LHCN-M2 (cell line): ENCODE results near the gene DFFB. TPM values are rescaled to one million over a fixed set of nuclear protein-coding genes. Genes with fewer than 3 reads are reported as not detected.
"Not testable (repeated sequence)": the region's sequence is repeated elsewhere in the genome, so short reads cannot be mapped to it uniquely, and the experiment has no call there.

Experiments used
- DNase-seq: peaks from one replicate; pipeline ENCODE4 v3.0.0-alpha.2; 2012; ENCODE audit warnings: low read depth
- polyA plus RNA-seq: library from polyadenylated mRNA; unstranded; fragments of >200 nt; gene quantifications from one replicate; pipeline ENCODE4 v1.2.1, GENCODE V29; 2012; ENCODE audit warnings: missing spikeins
- total RNA-seq: library from RNA; depleted of rRNA; stranded (reverse); fragments of >200 nt; gene quantifications from 2 replicates; pipeline ENCODE4 v1.2.3, GENCODE V29; 2014; rRNA removed

DFFB gene, protein sequence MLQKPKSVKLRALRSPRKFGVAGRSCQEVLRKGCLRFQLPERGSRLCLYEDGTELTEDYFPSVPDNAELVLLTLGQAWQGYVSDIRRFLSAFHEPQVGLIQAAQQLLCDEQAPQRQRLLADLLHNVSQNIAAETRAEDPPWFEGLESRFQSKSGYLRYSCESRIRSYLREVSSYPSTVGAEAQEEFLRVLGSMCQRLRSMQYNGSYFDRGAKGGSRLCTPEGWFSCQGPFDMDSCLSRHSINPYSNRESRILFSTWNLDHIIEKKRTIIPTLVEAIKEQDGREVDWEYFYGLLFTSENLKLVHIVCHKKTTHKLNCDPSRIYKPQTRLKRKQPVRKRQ
- 6.6 and 7.2 TPM in 2 replicates for total RNA-seq
- 2.0 TPM for polyA plus RNA-seq

DNA sequence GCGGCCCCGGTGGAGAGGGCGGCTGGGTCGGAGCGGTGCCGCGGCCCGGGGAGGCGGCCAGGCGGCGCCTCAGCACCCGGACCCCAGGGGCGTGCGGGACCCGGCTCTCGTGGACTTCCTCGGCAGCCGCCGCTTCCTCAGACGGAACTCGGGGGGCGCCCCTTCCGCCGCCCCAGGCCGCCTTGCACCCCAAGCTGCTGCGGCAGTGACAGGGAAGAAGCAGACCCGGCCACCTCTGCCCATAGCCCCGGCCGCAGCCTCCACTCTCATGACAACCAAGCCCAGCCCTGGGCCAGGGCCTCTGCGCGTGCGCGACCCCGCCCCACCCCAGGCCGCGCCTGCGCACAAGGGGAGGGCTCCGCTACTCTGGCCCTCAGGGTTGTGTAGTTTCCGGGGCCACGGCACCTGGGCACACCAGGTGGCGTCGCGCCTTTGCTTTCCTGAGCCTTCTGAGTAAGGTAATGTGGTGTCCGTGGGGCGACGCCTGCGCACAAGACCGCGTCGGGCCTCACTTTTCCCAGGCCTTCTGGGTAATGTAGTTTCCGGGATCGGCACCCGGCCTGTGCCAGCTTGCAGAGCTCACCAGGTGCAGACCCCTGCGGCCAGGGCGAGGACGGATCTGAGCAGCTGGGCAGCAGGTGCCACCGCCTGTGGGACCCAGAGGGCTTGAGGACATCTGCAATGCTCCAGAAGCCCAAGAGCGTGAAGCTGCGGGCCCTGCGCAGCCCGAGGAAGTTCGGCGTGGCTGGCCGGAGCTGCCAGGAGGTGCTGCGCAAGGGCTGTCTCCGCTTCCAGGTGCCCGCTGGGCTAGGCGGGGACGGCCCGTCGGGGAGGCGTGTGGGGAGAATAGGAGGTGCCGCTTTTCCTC is at the start of gene DFFB, which contains the start of gene CEP104:
Gene DFFB, plus strand, starts transcription at position 554 of the 868 bp plus-strand sequence. Its CDS starts 128 bp downstream, at position 682.
Gene CEP104, minus strand, starts transcription at position 289 of the 868 bp plus-strand sequence. CDS start 4,804 bp downstream, outside the sequence.
- DNase-seq = peak; percentile 81

DNA sequence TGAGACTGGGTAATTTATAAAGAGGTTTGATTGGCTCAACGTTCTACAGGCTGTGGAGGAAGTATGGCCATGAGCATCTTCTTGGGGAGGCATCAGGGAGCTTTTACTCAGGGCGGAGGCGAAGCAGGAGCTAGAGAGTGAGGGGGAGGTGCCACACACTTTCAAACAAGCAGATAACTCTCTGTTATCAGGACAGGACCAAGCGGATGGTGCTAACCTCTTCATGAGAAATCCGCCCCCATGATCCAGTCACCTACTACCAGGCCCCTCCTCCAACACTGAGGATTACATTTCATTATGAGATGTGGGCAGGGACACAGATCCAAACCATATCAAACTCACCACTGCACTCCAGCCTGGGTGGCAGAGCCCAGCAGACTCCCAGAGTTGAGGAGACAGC is 49.5 kb upstream of the DFFB start:
- no peak for DNase-seq

DNA sequence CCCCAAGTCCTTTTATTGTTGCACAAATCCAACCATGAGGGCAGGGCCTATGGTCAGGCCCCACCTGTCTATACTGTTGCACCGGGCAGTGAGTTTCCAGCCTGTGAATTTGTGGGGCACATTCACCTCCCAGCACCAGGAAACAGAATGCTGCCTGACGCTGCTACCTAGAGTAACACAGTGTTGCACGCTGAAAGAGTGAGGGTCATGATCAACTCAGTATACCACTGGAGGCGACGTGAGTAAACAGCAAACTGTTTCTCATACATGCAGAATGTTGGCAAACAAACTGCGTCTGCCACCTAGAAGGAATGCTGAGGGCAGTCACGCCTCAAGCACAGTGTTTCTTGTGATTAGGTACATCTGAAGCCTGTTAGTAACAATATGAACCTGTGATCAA is 47.6 kb upstream of the DFFB start:
- DNase-seq = no peak

DNA sequence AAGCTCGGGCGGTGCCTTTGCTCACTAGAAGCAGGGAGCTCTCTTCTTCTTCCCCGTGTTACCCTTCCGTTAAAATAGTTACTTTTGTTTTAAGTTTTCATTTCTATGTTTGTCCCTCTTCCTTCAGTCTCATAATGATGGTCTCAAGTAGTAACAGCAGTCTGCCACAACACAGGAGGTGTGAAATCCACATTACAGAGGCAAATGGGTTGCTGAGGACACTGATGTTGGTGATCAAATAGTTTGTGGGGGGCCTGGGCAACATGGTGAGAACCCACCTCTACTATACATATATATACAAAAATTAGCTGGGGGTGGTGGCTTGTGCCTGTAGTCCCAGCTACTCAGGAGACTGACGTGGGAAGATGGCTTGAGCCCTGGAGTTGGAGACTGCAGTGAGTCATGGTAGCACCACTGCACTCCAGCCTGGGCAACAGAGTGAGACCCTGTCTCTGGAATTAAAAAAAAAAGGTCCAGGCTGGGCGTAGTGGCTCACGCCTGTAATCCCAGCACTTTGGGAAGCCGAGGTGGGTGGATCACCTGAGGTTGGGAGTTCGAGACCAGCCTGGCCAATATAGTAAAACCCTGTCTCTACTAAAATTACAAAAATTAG is 47.0 kb upstream of the DFFB start:
- DNase-seq = not testable (repeated sequence)

DNA sequence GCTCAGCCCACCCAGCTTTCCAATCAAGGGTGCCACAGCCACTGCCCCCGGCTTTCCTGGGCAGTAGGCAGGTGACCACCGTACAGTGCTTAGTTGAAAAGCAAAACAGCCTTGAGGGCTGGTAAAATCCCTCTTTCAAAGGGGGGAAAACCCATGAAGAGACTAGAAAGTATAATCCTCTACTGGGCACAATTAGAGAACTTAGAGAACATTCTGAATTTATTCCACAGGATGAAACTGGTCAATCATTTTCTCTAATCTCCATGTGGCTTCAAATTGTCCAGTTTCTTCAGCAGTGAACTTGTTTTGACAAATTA is 45.7 kb upstream of the DFFB start:
- DNase-seq = no peak

DNA sequence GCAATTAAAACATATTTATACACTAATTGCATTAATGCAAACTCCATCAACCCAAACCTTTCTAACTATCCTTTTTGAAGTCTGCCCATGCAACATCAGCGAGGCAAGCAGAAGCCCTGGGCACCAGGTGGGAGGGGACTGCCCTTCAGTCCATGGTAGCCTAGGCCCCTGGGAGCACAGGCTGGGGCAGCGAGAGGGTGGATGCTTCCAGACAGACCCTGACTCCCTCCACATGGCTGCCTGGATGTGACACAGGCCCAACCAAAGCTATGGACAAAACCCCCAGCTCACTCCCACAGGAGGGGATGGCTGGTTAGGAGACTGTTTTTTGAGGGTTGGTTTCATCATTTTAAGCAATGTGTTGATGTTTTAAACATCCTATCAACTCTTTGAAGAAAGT is 43.2 kb upstream of the DFFB start:
- DNase-seq = no peak

DNA sequence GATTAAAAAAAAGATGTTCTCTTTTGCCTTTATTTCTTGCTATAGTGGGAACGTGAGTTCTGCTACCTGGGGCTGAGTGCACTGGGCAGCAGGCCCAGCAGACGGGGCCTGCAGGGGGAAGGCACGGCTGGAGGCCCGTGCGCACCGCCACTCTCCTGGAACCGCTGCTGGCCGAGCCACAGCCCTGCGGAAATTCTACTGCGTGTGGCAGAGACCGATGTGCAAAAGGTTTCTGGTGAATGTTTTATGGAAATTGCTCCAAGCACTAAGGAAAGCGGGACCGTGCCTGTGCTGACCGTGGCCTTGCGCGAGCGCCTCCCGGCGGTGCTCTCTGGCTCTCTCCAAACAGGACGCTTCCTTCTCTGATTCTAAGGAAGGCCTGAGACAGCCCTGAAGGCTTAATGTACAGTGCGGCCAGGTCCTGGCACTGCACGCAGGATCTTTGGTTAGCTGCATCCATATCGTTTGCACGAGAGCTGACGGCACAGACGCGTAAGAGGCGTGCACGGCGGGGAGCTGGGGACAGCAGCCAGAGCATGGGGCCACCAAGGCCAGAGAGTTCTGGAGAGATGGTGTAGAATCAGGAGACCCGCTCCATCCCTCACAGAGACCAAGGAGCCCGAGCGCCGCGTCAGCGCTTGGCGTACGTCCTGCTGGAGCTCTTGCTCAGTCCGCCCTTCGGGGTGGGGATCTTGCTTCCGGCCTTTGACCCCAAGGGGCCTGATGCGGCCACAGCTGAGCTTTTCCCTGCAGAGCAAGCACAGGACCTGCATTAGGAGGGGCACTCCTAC is 42.3 kb upstream of the DFFB start:
- DNase-seq = no peak

DNA sequence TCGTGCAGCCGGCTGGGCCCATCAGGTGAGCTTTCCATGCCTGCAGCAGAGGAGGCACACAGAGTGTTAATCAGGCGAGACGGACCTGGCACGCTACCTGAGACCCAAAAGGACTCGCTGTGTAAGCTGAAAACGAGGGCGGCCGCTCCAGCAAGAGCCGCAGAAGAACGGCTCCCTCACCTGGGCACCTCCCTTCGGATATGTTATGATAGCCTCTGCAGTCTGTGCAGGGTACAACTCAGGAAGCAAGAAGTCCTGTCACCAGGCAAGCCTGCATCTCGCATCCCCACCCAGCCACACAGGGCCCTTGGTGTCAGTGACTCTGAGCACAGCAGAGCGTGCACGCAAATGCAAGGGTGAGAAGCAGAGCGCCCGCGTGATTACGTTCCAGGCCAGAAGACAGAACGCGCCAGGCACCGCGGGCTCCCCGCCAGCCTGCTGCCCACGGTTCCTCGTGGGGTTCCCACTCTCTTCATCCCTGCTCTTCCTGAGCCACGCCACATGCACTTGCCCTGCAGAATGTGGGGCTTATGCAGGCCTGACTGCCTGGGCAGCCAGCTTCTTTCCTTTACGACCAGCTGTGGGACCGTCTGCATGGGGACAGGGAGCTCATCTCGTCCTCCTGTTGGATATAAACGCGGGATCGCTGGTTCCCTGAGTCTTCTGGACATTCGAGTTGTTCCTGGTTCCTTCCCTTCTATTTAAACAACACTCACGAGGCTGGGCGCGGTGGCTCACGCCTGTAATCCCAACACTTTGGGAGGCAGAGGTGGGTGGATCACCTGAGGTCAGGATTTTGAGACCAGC is 40.7 kb upstream of the DFFB start:
- DNase-seq = no peak

DNA sequence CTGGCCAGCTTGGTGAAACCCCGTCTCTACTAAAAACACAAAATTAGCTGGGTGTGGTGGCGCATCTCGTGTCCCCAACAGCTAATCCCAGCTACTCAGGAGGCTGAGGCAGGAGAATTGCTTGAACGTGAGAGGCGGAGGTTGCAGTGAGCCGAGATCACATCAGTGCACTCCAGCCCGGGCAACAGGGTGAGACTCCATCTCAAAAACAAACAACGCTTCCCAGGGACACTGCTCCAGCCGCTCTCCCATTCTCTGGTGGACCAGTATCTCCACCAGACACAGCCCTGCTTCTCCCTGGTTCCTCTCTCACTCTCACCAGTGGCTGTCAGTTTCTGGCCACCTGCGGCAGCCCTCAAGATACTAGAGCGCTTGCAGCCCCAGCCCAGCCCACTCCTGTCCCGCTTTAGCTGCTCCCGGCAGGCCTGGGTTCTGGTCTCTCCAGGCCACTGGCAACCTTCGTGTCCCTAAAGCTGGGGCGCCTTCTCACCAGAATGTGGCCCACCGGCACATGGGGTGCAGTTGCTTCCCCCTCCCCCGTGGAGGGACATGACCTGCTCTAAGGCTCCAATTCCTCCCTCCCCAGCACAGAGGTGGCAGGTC is 40.0 kb upstream of the DFFB start:
- DNase-seq = no peak

DNA sequence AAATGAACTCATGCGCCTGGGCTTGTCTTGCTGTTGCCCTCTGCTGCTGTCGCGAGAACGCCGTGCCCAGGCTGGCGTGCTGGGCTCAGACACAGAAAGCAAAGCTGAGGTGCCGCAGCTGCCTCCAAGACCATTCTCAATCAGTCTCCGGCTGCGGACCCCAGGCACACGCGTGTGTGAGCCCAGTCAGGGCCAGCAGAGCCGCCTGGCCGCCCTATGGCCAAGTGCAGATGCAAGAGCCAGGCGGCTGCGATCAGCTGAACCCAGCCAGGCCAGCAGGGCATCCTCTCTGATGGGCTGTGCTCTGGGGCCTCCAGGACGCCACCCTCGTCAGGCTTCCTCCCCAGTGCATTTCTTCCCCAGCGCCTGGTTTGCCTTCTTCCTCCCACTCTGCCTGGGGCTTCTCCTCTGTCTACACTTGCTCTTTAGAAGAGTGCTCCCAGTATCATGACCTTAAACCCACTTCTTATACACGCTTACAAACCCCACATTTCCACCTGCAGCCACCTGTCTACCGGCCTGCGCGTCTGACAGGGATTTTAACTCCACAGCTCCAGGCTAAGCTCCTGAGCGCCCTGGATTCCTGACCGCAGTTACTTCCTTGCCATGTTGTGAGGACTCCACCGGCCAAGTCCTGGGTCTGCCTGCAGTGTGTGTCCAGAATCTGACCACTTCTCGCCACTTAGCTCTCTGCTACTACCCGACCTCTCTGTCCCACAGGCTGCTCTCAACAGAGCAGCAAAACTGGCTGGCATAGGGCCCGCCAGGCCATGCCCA is 39.3 kb upstream of the DFFB start:
- DNase-seq = no peak

DNA sequence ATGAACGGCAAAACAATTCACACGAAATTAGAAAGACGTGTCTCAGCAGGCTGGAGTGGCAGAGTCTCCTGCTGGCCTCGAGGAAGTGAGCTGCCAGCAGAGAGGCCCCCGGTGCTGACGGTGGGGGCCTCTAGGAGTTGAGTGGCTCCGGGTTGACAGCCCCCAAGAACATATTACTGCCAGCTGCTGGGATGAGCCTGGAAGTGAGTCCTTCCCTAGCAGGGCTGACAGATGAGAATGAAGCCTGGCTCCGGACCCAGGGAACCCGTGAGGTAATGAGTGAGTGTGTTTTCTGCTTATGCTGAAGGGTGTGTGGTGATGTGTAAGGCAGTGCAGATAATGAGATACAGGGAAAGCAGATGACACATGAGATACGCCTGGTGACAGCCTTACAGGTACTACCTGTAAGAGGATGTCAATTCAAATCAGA is 37.5 kb upstream of the DFFB start:
- DNase-seq = no peak

DNA sequence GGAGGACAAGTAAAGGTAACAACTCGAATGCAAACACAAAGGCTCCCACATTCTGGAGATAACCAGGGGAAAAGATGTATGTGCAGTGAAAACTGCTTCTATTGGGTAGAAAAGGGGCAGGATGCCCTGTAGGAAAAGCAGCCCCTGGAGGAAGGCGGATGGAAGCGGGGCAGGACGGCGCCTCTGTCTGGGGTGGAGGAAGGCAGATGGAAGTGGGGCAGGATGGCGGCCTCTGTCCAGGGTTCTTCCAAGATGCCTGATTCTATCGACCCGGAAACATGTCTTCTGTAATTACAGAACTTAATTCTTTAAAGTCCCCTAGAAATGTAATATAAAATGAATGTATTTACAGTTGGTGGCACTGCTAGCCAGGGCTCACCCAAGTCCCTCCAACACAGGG is 37.0 kb upstream of the DFFB start:
- no peak for DNase-seq

DNA sequence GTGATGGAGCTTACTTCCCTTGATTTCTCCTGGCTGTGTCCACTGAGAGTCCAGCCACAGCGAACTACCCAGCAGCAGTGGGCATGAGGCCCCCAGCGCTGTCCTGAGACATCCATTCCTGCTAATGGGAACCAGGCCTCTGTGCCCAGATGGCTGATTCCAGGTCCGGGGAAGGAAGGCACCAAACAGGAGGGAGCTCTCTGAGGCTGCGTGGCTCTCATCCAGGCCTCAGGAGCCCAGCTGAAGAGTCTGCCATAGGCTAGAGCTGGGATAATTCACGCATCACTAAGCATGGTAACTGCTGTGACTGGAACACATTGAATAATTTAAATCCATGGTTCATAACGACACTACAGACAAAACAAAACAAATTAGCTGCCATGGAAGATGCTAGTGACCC is 36.3 kb upstream of the DFFB start:
- no peak for DNase-seq

DNA sequence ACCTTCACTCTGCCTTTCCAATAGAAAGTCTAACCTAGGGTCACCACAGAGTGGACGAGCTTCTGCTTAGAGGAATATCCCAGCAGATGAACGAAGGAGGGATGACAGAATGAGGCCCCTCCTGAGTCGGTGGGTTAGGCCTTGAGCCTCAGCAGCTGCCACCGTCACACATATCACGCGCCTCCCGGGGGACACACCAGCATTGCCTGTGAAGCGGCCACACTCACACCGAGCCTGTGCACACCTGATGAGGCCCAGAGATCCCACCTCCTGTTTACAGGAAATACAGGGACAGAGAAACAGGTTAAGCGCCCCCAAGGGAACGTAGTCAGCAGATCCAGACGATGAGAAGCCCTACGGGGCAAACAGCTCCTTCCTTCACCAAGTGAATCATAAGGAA is 35.8 kb upstream of the DFFB start:
- no peak for DNase-seq

DNA sequence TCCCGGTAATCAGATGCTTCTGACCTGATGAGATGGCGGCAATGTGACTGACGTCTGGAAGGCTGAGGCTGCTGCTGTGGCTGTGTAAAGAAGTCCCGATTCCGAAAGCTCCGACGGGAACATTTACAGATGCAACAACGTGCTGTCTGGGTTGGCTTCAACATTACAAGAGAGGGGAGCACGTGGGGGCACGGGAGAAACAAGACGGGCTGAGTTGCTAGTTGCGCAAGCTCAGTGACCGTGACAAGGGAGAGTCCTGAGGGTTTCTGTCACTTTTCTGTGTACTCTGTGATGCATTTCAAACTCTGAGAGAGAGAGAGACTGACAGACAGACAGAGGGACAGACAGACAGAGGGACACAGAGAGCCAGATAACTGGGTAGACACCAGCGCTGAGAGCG is 35.4 kb upstream of the DFFB start:
- DNase-seq = no peak

DNA sequence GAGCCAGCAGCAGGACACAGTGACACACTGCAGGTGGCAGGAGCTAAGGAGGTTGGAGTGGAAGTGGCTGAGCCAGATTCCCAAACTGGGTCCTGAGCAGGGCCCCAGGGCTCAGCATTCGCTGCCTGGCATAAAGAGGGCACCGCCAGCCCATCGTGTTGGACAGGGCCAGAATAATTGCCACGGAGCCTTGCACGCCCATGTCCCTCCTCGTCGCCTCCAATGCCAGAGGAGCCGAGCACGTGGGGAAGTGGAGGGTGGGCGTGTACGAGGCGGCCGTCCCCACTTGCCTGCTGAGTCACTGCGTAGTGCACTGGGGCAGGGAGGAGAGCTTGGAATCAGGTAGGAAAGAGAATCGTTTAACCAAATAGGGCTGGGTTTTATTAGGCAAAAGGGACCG is 34.9 kb upstream of the DFFB start:
- no peak for DNase-seq

DNA sequence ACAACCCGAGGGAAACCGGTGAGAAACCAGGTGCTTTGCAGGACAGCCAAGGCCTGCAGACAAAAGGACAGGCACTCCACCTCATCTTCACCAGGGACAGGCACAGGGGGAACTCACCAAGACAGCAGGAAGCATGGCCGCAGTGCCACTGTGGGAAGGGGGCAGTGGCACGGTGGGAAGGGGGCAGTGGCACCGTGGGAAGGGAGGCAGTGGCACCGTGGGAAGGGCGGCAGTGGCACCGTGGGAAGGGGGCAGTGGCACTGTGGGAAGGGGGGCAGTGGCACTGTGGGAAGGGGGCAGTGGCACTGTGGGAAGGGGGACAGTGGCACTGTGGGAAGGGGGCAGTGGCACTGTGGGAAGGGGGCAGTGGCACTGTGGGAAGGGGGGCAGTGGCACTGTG is 32.6 kb upstream of the DFFB start:
- DNase-seq = no peak

DNA sequence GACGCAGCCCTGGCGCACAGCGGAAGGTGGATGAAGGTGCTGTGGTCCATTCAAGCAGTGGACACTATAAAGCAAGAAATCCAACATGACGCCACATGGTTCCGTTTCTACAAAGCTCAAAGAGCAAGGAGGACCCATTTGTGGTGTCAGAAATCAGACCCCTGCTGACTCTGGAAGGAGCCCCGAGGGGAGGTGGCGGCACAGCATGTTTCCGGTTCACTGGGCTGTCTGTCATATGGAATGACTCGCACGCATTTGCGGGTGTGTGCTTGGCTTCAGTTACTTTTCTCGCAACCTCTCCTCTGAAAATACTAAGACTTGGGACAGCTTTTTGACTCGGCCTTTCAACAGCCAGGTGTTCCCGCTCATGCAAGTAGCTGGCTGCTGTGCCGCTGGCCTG is 31.9 kb upstream of the DFFB start:
- no peak for DNase-seq

DNA sequence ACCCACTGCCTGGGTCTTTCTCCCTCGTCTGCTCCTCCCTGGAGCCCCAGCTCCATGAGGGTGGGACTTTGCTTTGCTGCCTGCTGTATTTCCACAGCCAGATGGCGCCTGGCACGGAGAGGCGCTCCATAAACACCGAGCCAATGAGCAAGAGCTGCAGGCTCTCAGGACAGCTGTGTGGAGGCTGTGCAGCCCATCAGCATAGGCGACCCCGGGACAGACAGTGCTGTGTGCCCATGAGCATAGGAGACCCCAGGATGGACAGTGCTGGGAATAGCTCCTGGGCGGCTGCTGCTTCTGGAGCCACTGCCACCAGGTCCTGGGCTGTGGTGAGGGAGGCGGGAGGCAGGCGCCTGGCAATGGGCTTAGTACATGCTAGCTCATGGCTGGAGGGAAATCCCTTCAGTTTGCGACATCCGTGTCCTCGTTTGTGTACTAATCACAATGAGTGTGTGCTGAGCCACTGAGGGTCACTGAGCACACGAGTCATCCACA is 29.4 kb upstream of the DFFB start:
- DNase-seq = no peak
